ENCODE results near the gene TNS3.

The TNS3 gene

DNA sequence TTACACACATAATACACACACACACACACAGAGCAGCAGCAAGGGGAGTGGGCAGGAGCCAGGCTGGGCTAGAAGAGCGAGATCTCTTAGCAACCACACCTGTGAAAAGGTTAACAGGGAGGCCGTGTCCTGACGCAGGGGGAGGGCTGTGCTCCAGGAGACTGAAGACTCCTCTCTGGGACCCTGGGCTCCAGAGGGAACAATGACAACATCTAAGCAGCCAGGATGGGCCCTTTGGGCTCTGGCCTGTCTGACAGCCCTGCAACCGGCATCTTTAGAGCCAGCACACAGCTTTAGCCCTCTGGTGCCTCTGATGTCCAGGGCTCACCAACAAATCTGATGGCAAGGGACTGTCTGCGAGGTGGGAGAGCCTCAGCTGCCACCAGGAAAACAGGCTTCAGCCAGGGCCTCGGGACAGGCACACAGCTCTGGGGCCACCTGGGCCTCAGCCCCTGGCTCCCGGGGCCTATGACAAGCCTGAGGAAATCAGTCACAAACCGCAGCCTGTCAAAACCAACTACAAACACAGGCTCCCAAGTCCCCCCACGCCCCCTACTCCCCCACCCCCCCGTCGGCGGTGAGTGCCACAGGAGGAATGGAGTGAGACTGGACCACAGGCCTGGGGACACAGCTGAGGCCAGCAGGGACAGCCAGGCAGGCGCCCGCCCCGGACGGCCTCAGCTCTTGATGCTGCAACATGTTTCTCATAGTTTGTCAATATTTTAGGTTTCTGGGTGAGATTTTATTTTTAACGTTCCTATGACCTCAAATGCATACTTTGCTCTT is 102.8 kb downstream of the TNS3 start:
- ATAC-seq (replicated peaks; ENCODE audit: extremely low read depth, poor library complexity, severe bottlenecking) (no peak), DNase-seq (ENCODE audit: low spot score in 2 of 2) (no peak)
- Mint-ChIP-seq H3K9me3 (peaks cover 5% of the 10 kb centered on the region), H3K27ac (ENCODE audit: low read depth) (no peak overlapping the region), H3K4me3 (no peak overlapping the region), H3K4me1 (no peaks in the 10 kb centered on the region), H3K36me3 (ENCODE audit: insufficient read depth) (no peaks in the 10 kb centered on the region), H3K27me3 (no peaks in the 10 kb centered on the region)

DNA sequence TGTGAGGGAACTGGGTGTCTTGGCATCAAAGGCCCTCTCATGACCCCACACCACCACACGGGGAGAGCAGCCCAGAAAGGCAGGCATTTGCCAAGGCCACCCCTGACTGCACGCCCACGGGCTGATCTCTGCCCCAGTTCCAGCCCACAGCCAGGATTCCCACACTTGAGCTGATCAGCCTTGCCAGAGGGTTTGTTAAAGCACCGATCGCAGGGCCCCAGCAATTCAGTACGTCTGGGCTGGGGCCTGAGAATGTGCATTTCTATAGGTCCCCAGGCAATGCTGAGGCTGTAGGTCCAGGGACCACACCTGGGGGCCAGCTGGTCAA is 103.9 kb downstream of the TNS3 start:
- H3K27ac Mint-ChIP-seq (ENCODE audit: low read depth) = no peak overlapping the region
- ATAC-seq (replicated peaks; ENCODE audit: extremely low read depth, poor library complexity, severe bottlenecking) = no peak
- H3K4me3 Mint-ChIP-seq = no peak overlapping the region
- DNase-seq (ENCODE audit: low spot score in 2 of 2) = no peak
- no peaks in the 10 kb centered on the region for H3K27me3 Mint-ChIP-seq
- H3K36me3 Mint-ChIP-seq (ENCODE audit: insufficient read depth) = no peaks in the 10 kb centered on the region
- peaks cover 5% of the 10 kb centered on the region for H3K9me3 Mint-ChIP-seq
- H3K4me1 Mint-ChIP-seq = no peaks in the 10 kb centered on the region

DNA sequence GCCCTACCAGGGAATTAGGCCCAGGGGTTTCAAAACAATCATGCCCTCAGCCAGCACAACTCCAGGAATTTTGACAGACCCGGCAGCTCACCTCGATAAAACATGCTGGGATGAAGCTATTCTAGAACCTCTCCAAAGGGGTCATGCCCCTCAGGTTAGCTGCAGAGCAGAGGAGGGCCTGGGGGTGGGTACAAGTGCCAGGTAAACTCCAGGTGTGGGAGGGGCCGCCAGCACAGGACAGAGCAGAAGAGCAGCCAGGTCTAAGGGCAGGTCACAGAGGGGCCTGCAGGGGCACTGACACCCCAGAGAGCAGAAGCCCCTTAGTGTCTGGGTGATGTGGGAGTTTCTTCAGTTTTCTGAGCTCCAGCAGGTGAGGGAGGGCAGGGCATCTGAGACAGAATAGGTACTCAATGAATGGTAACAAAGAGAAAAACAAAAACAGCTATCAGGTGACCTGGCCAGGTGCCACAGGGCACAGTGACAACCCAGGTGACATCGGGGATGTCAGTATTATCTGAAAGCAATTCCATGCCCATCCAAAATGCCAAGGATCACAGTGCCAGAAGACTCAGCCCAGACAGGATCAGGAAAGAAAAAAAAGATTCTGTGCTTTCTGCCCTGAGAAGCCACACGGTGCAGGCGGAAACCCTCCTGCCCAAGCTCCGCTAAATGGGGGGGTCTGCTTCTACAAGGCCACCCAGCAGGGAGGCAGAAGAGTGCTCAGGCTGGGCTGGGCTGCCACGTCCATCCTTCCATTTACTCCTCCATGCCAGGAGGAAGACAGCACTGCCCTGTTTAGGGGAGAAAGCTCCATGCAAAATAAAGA is 104.5 kb downstream of the TNS3 start:
- Mint-ChIP-seq H3K4me1 (no peaks in the 10 kb centered on the region), H3K9me3 (peaks cover 5% of the 10 kb centered on the region), H3K27me3 (no peaks in the 10 kb centered on the region), H3K4me3 (no peak overlapping the region), H3K36me3 (ENCODE audit: insufficient read depth) (no peaks in the 10 kb centered on the region), H3K27ac (ENCODE audit: low read depth) (no peak overlapping the region)
- ATAC-seq (replicated peaks; ENCODE audit: extremely low read depth, poor library complexity, severe bottlenecking) (no peak), DNase-seq (ENCODE audit: low spot score in 2 of 2) (no peak)

GRCh38 chr7:47475880-47476227 is 106.1 kb downstream of the TNS3 start:
- H3K27me3 Mint-ChIP-seq = no peaks in the 10 kb centered on the region
- H3K36me3 Mint-ChIP-seq (ENCODE audit: insufficient read depth) = no peaks in the 10 kb centered on the region
- H3K4me3 Mint-ChIP-seq = no peak overlapping the region
- ATAC-seq (replicated peaks; ENCODE audit: extremely low read depth, poor library complexity, severe bottlenecking) (no peak), DNase-seq (ENCODE audit: low spot score in 2 of 2) (no peak)
- no peak overlapping the region for H3K27ac Mint-ChIP-seq (ENCODE audit: low read depth)
- peaks cover 5% of the 10 kb centered on the region for H3K9me3 Mint-ChIP-seq
- H3K4me1 Mint-ChIP-seq = no peaks in the 10 kb centered on the region

GRCh38 chr7:47474937-47475879 is 106.7 kb downstream of the TNS3 start:
- no peaks in the 10 kb centered on the region for H3K27me3 Mint-ChIP-seq
- no peak overlapping the region for H3K4me3 Mint-ChIP-seq
- H3K4me1 Mint-ChIP-seq = no peaks in the 10 kb centered on the region
- no peak overlapping the region for H3K27ac Mint-ChIP-seq (ENCODE audit: low read depth)
- peaks cover 5% of the 10 kb centered on the region for H3K9me3 Mint-ChIP-seq
- H3K36me3 Mint-ChIP-seq (ENCODE audit: insufficient read depth) = no peaks in the 10 kb centered on the region
- no peak for ATAC-seq (replicated peaks; ENCODE audit: extremely low read depth, poor library complexity, severe bottlenecking)
- DNase-seq (ENCODE audit: low spot score in 2 of 2) = no peak

- H3K9me3 Mint-ChIP-seq = peaks cover 10% of the 10 kb centered on the region
- H3K4me3 Mint-ChIP-seq = no peak overlapping the region
- no peaks in the 10 kb centered on the region for H3K4me1 Mint-ChIP-seq
- DNase-seq (ENCODE audit: low spot score in 2 of 2) (no peak), ATAC-seq (replicated peaks; ENCODE audit: extremely low read depth, poor library complexity, severe bottlenecking) (no peak)
- H3K36me3 Mint-ChIP-seq (ENCODE audit: insufficient read depth) = no peaks in the 10 kb centered on the region
- H3K27ac Mint-ChIP-seq (ENCODE audit: low read depth) = no peak overlapping the region
- no peaks in the 10 kb centered on the region for H3K27me3 Mint-ChIP-seq
Observed at GRCh38 chr7:47474211-47474936, 107.5 kb downstream of the TNS3 start.

- H3K27ac Mint-ChIP-seq (ENCODE audit: low read depth) = no peak overlapping the region
- H3K36me3 Mint-ChIP-seq (ENCODE audit: insufficient read depth) = no peaks in the 10 kb centered on the region
- no peak overlapping the region for H3K4me3 Mint-ChIP-seq
- no peaks in the 10 kb centered on the region for H3K27me3 Mint-ChIP-seq
- H3K9me3 Mint-ChIP-seq = peaks cover 7% of the 10 kb centered on the region
- DNase-seq (ENCODE audit: low spot score in 2 of 2) (no peak), ATAC-seq (replicated peaks; ENCODE audit: extremely low read depth, poor library complexity, severe bottlenecking) (no peak)
- no peaks in the 10 kb centered on the region for H3K4me1 Mint-ChIP-seq
Observed at GRCh38 chr7:47473499-47474210, 108.3 kb downstream of the TNS3 start.

- H3K4me1 Mint-ChIP-seq = no peaks in the 10 kb centered on the region
- no peak overlapping the region for H3K4me3 Mint-ChIP-seq
- ATAC-seq (replicated peaks; ENCODE audit: extremely low read depth, poor library complexity, severe bottlenecking) = no peak
- H3K36me3 Mint-ChIP-seq (ENCODE audit: insufficient read depth) = no peaks in the 10 kb centered on the region
- peaks cover 5% of the 10 kb centered on the region for H3K9me3 Mint-ChIP-seq
- no peaks in the 10 kb centered on the region for H3K27me3 Mint-ChIP-seq
- no peak for DNase-seq (ENCODE audit: low spot score in 2 of 2)
- no peak overlapping the region for H3K27ac Mint-ChIP-seq (ENCODE audit: low read depth)
Observed at GRCh38 chr7:47472444-47473157, 109.3 kb downstream of the TNS3 start.

DNA sequence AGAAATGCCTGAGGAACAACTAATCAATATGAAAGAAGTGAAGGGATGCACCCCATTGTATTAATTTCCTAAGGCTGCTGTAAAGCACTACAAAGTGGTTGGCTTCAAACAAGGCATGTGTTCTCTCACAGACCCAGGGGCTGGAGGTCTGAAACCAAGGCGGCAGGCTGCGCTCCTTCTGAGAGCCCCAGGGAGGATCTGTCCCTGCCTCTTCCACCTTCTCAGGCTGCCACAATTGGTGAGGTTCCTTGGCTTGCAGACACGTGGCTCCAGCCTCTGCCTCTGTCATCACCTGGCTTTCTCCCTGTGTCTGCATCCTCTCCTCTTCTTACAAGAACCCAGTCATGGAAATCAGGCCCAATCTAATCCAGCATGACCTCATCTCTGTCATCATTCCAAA is 110.1 kb downstream of the TNS3 start:
- Mint-ChIP-seq H3K27me3 (no peaks in the 10 kb centered on the region), H3K4me3 (no peak overlapping the region), H3K27ac (ENCODE audit: low read depth) (no peak overlapping the region), H3K4me1 (no peaks in the 10 kb centered on the region), H3K36me3 (ENCODE audit: insufficient read depth) (no peaks in the 10 kb centered on the region), H3K9me3 (peaks cover 5% of the 10 kb centered on the region)
- DNase-seq (ENCODE audit: low spot score in 2 of 2) (no peak), ATAC-seq (replicated peaks; ENCODE audit: extremely low read depth, poor library complexity, severe bottlenecking) (no peak)

DNA sequence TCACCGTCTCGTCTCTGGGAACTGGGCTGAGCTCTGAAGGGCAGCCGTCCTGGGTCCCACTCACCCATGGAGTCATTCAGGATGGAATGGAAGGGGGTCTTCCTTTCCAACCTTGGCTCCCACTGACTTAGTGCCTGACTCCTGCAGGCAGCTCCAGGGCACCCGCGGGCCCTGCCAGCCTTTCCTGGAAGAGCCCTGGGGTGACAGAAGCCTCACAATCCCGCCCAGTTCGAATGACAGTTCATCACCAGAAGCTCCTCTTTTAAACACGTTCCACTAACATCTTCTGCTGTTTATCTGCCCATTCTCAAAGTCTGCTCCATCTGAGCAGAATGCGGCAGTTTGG is 110.6 kb downstream of the TNS3 start:
- Mint-ChIP-seq H3K9me3 (peaks cover 5% of the 10 kb centered on the region), H3K36me3 (ENCODE audit: insufficient read depth) (no peaks in the 10 kb centered on the region), H3K27ac (ENCODE audit: low read depth) (no peak overlapping the region), H3K4me1 (no peaks in the 10 kb centered on the region), H3K4me3 (no peak overlapping the region), H3K27me3 (no peaks in the 10 kb centered on the region)
- DNase-seq (ENCODE audit: low spot score in 2 of 2) (no peak), ATAC-seq (replicated peaks; ENCODE audit: extremely low read depth, poor library complexity, severe bottlenecking) (no peak)

GRCh38 chr7:47470567-47471357 is 111.1 kb downstream of the TNS3 start:
- DNase-seq (ENCODE audit: low spot score in 2 of 2) (no peak), ATAC-seq (replicated peaks; ENCODE audit: extremely low read depth, poor library complexity, severe bottlenecking) (no peak)
- Mint-ChIP-seq H3K9me3 (peaks cover 5% of the 10 kb centered on the region), H3K36me3 (ENCODE audit: insufficient read depth) (no peaks in the 10 kb centered on the region), H3K4me1 (no peaks in the 10 kb centered on the region), H3K27me3 (no peaks in the 10 kb centered on the region), H3K4me3 (no peak overlapping the region), H3K27ac (ENCODE audit: low read depth) (no peak overlapping the region)

Data from central memory CD8-positive, alpha-beta T cell (primary cell).